ENCODE measurements around the gene ZNF75A.
A peak's percentile ranks its signal among the peaks of the same experiment; 100 is the strongest.
"Not testable (repeated sequence)": the region's sequence is repeated elsewhere in the genome, so short reads cannot be mapped to it uniquely, and the experiment has no call there.

The ZNF75A gene

GRCh38 chr16:3271281-3271680 is 34.0 kb upstream of the ZNF75A start:
- not testable (repeated sequence) for H3K36me3 ChIP-seq (ENCODE audit: control insufficient read depth, insufficient read depth, low read length); H3K27me3 ChIP-seq (ENCODE audit: control insufficient read depth, insufficient read depth, low read length); H3K4me3 ChIP-seq (ENCODE audit: low read depth, low read length); H3K9ac ChIP-seq (ENCODE audit: low read length); H3K9me3 ChIP-seq (ENCODE audit: control insufficient read depth, insufficient read depth, low read depth, low read length); H3K4me1 ChIP-seq (ENCODE audit: control insufficient read depth, insufficient read depth, low read length); H3K27ac ChIP-seq (ENCODE audit: low read depth, low read length)

DNA sequence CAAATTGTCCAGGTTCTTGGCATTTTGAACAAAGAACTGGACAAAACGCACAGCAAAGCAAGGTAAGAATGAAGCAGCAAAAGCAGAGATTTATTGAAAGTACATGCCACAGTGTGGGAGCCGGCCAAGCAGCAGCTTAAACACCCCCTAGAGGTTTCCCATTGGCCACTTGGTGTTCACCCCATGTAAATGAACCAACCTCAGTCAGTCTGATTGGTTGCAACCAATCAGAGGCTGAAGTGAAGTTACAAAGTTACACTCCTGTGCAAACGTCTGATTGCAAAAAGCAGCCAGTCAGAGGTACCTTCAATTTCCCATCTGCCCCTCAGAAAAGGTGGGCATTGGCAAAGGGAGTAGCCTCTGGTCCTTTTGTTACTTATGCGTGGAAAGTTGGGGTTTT is 30.8 kb upstream of the ZNF75A start:
- Histone ChIP-seq H3K9me3 (ENCODE audit: control insufficient read depth, insufficient read depth, low read depth, low read length) (peaks cover 5% of the 10 kb centered on the region; the same call in 1 of the 2 replicates), H3K4me1 (ENCODE audit: control insufficient read depth, insufficient read depth, low read length) (no peaks in the 10 kb centered on the region), H3K36me3 (ENCODE audit: control insufficient read depth, insufficient read depth, low read length) (no peaks in the 10 kb centered on the region), H3K4me3 (ENCODE audit: low read depth, low read length) (no peak overlapping the region), H3K27ac (ENCODE audit: low read depth, low read length) (no peak overlapping the region), H3K9ac (ENCODE audit: low read length) (no peak overlapping the region), H3K27me3 (ENCODE audit: control insufficient read depth, insufficient read depth, low read length) (peaks cover 13% of the 10 kb centered on the region)

DNA sequence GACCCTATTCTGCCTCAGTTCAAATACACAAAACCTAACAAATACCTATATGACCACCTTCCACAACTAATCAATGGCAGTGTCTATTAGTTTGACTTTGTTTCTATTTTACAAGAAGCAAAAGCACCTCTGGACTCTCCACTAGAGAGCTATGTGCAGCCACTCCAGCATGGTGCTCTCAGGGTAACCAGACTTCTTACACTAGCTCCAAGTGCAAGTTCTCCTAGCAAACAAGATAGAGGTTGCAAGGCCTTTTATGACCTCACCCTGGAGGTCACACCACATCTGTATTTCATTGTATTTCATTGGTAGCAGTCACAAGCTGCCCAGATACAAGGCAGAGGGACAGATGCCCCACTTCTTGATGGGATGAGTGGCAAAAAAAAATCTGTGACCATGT is 30.4 kb upstream of the ZNF75A start:
- Histone ChIP-seq H3K4me3 (ENCODE audit: low read depth, low read length) (no peak overlapping the region), H3K9me3 (ENCODE audit: control insufficient read depth, insufficient read depth, low read depth, low read length) (peaks cover 5% of the 10 kb centered on the region; the same call in 1 of the 2 replicates), H3K4me1 (ENCODE audit: control insufficient read depth, insufficient read depth, low read length) (no peaks in the 10 kb centered on the region), H3K36me3 (ENCODE audit: control insufficient read depth, insufficient read depth, low read length) (no peaks in the 10 kb centered on the region), H3K27me3 (ENCODE audit: control insufficient read depth, insufficient read depth, low read length) (peaks cover 13% of the 10 kb centered on the region), H3K9ac (ENCODE audit: low read length) (no peak overlapping the region), H3K27ac (ENCODE audit: low read depth, low read length) (no peak overlapping the region)

DNA sequence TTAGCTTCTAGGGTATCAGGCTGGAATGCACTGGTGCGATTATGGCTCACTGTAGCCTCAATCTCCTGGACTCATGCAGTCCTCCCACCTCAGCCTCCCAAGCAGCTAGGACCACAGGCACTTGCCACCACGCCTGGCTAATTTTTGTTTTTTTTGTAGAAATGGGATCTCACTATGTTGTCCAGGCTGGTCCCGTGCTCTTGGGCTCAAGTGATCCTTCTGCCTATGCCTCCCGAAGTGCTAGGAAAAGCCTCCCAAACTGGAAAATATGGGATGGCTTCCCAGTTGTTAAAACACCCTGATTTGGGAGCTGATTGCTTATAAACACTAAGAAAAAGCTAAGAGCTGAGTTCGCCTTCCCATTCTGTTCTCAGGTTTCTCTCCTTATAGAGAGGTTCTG is 28.6 kb upstream of the ZNF75A start:
- Histone ChIP-seq H3K4me1 (ENCODE audit: control insufficient read depth, insufficient read depth, low read length) (no peaks in the 10 kb centered on the region), H3K9ac (ENCODE audit: low read length) (no peak overlapping the region), H3K9me3 (ENCODE audit: control insufficient read depth, insufficient read depth, low read depth, low read length) (0 out of 2 replicates have a peak, but pooled peaks cover 3% of the 10 kb centered on the region), H3K4me3 (ENCODE audit: low read depth, low read length) (no peak overlapping the region), H3K36me3 (ENCODE audit: control insufficient read depth, insufficient read depth, low read length) (no peaks in the 10 kb centered on the region), H3K27ac (ENCODE audit: low read depth, low read length) (no peak overlapping the region), H3K27me3 (ENCODE audit: control insufficient read depth, insufficient read depth, low read length) (peaks cover 13% of the 10 kb centered on the region)

DNA sequence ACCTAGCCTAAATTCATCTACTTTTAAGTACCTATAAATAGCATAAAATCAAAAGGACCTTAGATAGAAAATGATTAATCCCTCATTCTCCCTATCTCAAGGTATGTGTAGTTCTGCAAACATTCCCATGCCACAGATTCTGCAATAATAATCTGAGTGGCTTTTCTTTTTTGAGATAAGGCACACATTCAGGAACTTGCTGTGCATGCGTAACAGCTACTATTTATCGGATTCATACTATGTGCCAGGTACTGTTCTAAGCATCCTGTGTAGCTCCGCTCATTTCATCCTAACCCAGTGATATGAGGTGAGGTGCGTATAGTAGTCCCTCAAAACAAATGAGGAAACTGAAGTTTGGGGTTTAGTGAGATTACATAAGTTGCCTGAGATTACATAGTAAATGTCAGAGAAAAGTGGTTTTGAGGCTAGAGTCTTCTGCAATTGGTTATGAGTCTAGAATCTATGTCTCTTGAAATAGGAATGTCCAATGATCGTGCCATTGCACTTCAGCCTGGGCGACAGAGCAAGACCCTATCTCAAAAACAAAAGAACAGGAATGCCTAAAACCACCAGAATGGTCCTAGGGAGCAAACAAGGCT is 24.0 kb upstream of the ZNF75A start:
- Histone ChIP-seq H3K9me3 (ENCODE audit: control insufficient read depth, insufficient read depth, low read depth, low read length) (peaks cover 10% of the 10 kb centered on the region), H3K9ac (ENCODE audit: low read length) (no peak overlapping the region), H3K4me1 (ENCODE audit: control insufficient read depth, insufficient read depth, low read length) (no peaks in the 10 kb centered on the region; the same call in 1 of the 2 replicates), H3K27me3 (ENCODE audit: control insufficient read depth, insufficient read depth, low read length) (peaks cover 11% of the 10 kb centered on the region), H3K27ac (ENCODE audit: low read depth, low read length) (no peak overlapping the region), H3K36me3 (ENCODE audit: control insufficient read depth, insufficient read depth, low read length) (peaks cover 13% of the 10 kb centered on the region), H3K4me3 (ENCODE audit: low read depth, low read length) (no peak overlapping the region)

DNA sequence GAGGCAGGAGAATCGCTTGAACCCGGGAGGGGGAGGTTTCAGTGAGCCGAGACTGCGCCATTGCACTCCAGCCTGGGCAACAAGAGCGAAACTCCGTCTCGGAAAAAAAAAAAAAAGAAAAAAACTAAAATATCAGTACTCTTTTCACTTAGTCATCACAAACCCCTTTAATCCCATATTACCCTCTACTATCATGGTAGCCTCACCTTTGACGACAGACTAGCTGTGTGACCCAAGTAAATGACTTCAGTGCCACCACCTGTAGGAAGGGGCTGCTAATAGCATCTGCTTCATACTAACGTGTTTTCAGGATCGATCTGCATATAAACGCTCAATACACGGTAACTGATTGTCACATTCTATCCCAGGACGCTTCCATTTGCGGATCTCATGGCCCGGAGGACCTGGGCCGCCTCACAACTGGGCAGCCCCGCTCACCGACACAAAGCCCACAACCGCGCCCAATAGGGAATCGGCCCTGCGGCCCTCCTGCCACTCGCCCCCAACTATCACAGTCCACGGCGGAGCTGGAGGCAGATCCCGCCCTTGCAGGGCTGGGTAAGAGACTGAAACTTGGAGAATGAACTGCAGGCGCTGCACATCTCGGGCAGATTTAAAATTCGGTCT is 23.1 kb upstream of the ZNF75A start:
- Histone ChIP-seq H3K4me1 (ENCODE audit: control insufficient read depth, insufficient read depth, low read length) (no peaks in the 10 kb centered on the region; the same call in 1 of the 2 replicates), H3K4me3 (ENCODE audit: low read depth, low read length) (peak overlapping the region; percentile 66), H3K9ac (ENCODE audit: low read length) (peak overlapping the region; percentile 91), H3K27me3 (ENCODE audit: control insufficient read depth, insufficient read depth, low read length) (peaks cover 4% of the 10 kb centered on the region; the same call in 1 of the 2 replicates), H3K9me3 (ENCODE audit: control insufficient read depth, insufficient read depth, low read depth, low read length) (peaks cover 17% of the 10 kb centered on the region), H3K36me3 (ENCODE audit: control insufficient read depth, insufficient read depth, low read length) (peaks cover 21% of the 10 kb centered on the region), H3K27ac (ENCODE audit: low read depth, low read length) (peak overlapping the region; percentile 88; the same call in 1 of the 2 replicates)

- peak within 1 kb of the TSS; percentile 88 for H3K27ac ChIP-seq (ENCODE audit: low read depth, low read length)
- H3K4me3 ChIP-seq (ENCODE audit: low read depth, low read length), result peak within 1 kb of the TSS; percentile 66
- H3K4me1 ChIP-seq (ENCODE audit: control insufficient read depth, insufficient read depth, low read length), result no peaks in the 10 kb centered on the region; the same call in 1 of the 2 replicates
- H3K36me3 ChIP-seq (ENCODE audit: control insufficient read depth, insufficient read depth, low read length), result peaks cover 26% of the 10 kb centered on the region
- H3K9ac ChIP-seq (ENCODE audit: low read length), result peak within 1 kb of the TSS; percentile 91
- no peaks in the 10 kb centered on the region for H3K27me3 ChIP-seq (ENCODE audit: control insufficient read depth, insufficient read depth, low read length)
- peaks cover 20% of the 10 kb centered on the region for H3K9me3 ChIP-seq (ENCODE audit: control insufficient read depth, insufficient read depth, low read depth, low read length)
These were observed 22.4 kb upstream of the ZNF75A start, which contains the start of gene ZNF263 for GRCh38 chr16:3282730-3283542. ZNF263 (plus strand) TSS chr16:3283491; CDS start chr16:3283819, 328 bp downstream.

DNA sequence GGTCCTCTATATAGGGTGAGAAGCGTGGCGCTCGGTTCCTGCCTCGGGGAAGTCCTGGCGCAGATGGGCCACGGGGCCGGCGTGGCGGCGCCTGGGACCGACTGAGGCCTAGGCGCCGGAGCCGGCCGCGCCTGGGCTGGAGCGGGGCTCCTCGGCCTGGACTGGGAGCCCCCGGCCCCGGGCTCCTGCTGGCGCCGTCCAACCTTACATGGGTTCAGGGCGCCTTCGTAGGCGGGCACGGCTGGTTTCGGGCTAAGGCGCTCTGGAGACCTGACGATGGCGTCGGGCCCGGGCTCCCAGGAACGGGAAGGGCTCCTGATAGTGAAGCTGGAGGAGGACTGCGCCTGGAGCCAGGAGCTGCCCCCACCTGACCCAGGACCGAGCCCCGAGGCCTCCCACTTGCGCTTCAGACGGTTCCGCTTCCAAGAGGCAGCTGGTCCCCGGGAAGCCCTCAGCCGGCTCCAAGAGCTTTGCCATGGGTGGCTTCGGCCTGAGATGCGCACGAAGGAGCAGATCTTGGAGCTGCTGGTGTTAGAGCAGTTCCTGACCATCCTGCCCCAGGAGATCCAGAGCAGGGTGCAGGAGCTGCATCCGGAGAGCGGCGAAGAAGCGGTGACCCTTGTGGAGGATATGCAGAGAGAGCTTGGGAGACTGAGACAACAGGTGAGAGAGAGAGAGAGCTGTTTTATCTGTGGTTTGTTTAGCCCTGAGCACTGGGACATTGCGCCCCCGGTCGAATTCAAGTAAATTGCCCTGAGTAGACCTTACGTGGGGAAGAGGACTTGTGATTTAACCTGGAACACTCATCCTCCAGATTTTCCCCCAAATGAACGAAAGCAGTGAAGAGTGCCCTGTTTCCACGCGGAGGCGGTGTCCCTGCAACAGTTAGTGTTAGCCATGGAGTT is 21.5 kb upstream of the ZNF75A start:
- peak overlapping the region; percentile 88 for H3K27ac ChIP-seq (ENCODE audit: low read depth, low read length)
- H3K9me3 ChIP-seq (ENCODE audit: control insufficient read depth, insufficient read depth, low read depth, low read length), result peaks cover 27% of the 10 kb centered on the region
- peak overlapping the region; percentile 66 for H3K4me3 ChIP-seq (ENCODE audit: low read depth, low read length)
- H3K4me1 ChIP-seq (ENCODE audit: control insufficient read depth, insufficient read depth, low read length), result no peaks in the 10 kb centered on the region; the same call in 1 of the 2 replicates
- H3K36me3 ChIP-seq (ENCODE audit: control insufficient read depth, insufficient read depth, low read length), result peaks cover 34% of the 10 kb centered on the region
- peak overlapping the region; percentile 91 for H3K9ac ChIP-seq (ENCODE audit: low read length)
- no peaks in the 10 kb centered on the region for H3K27me3 ChIP-seq (ENCODE audit: control insufficient read depth, insufficient read depth, low read length)

- Histone ChIP-seq H3K4me1 (ENCODE audit: control insufficient read depth, insufficient read depth, low read length) (no peaks in the 10 kb centered on the region; the same call in 1 of the 2 replicates), H3K9ac (ENCODE audit: low read length) (no peak overlapping the region), H3K27me3 (ENCODE audit: control insufficient read depth, insufficient read depth, low read length) (no peaks in the 10 kb centered on the region), H3K4me3 (ENCODE audit: low read depth, low read length) (peak overlapping the region; percentile 66), H3K27ac (ENCODE audit: low read depth, low read length) (no peak overlapping the region), H3K9me3 (ENCODE audit: control insufficient read depth, insufficient read depth, low read depth, low read length) (peaks cover 41% of the 10 kb centered on the region), H3K36me3 (ENCODE audit: control insufficient read depth, insufficient read depth, low read length) (peaks cover 47% of the 10 kb centered on the region)
These were observed 20.2 kb upstream of the ZNF75A start for GRCh38 chr16:3285131-3285530.

GRCh38 chr16:3289998-3290673 is 15.2 kb upstream of the ZNF75A start:
- H3K36me3 ChIP-seq (ENCODE audit: control insufficient read depth, insufficient read depth, low read length), result peaks cover 85% of the 10 kb centered on the region

More at GRCh38 chr16:3289998-3290673, 15.2 kb upstream of the ZNF75A start:
- H3K9ac ChIP-seq (ENCODE audit: low read length), result no peak overlapping the region
- H3K27ac ChIP-seq (ENCODE audit: low read depth, low read length), result no peak overlapping the region
- peaks cover 84% of the 10 kb centered on the region for H3K9me3 ChIP-seq (ENCODE audit: control insufficient read depth, insufficient read depth, low read depth, low read length)
- H3K27me3 ChIP-seq (ENCODE audit: control insufficient read depth, insufficient read depth, low read length), result no peaks in the 10 kb centered on the region
- H3K4me1 ChIP-seq (ENCODE audit: control insufficient read depth, insufficient read depth, low read length), result no peaks in the 10 kb centered on the region
- H3K4me3 ChIP-seq (ENCODE audit: low read depth, low read length), result no peak overlapping the region

Data from HUES6 (cell line).